Measurements from ENCODE around the gene WASF3. TPM values are rescaled to one million over a fixed set of nuclear protein-coding genes. Genes with fewer than 3 reads are reported as not detected.
A peak's percentile ranks its signal among the peaks of the same experiment; 100 is the strongest.

The WASF3 gene
- 14.3 TPM for total RNA-seq

GRCh38 chr13:26557393-26558073, at the start of gene WASF3:
WASF3 (plus strand) TSS chr13:26557683; CDS start chr13:26642271, 84,588 bp downstream.
- Histone ChIP-seq H3K9me3 (no peaks in the 10 kb centered on the region), H3K27ac (peak within 1 kb of the TSS in 1 of 2 donors; percentile 59), H3K27me3 (no peaks in the 10 kb centered on the region), H3K36me3 (no peaks in the 10 kb centered on the region), H3K4me1 (peaks cover 6 to 7% of the 10 kb centered on the region in 2 donors), H3K4me3 (peak within 1 kb of the TSS; percentile 70 to 89)
- peak in 1 of 3 experiments; percentile 6 for TF ChIP-seq CTCF (IDR thresholded peaks at IDR 0.05)
- DNase-seq (ENCODE audit: low spot score in 2 of 2): peak; percentile 36 to 94
- intact Hi-C loops (cut with DNase I): loop anchor here (1.0 to 10.0 kb wide), 5 partner anchors 135 to 897 kb away; partner anchors contain the start of genes MTIF3 and RNF6

- peak in 1 of 2 donors; percentile 81 for DNase-seq (ENCODE audit: low spot score in 2 of 2)
- H3K4me3 ChIP-seq: no peak overlapping the region
- intact Hi-C loops (cut with DNase I): no loop called here
- no peak for TF ChIP-seq CTCF (IDR thresholded peaks at IDR 0.05)
- no peak overlapping the region for H3K27ac ChIP-seq
- no peaks in the 10 kb centered on the region for H3K4me1 ChIP-seq
- H3K27me3 ChIP-seq: no peaks in the 10 kb centered on the region
- H3K9me3 ChIP-seq: no peaks in the 10 kb centered on the region
- H3K36me3 ChIP-seq: no peaks in the 10 kb centered on the region
Measured at GRCh38 chr13:26508885-26509284, 48.6 kb upstream of the WASF3 start.

GRCh38 chr13:26509491-26509890, 48.0 kb upstream of the WASF3 start:
- H3K9me3 ChIP-seq: no peaks in the 10 kb centered on the region
- H3K36me3 ChIP-seq: no peaks in the 10 kb centered on the region
- H3K4me3 ChIP-seq: no peak overlapping the region
- intact Hi-C loops (cut with DNase I): no loop called here
- no peak for DNase-seq (ENCODE audit: low spot score in 2 of 2)
- TF ChIP-seq CTCF (IDR thresholded peaks at IDR 0.05): no peak
- H3K27me3 ChIP-seq: no peaks in the 10 kb centered on the region
- H3K4me1 ChIP-seq: no peaks in the 10 kb centered on the region
- H3K27ac ChIP-seq: no peak overlapping the region

GRCh38 chr13:26513931-26514330, 43.6 kb upstream of the WASF3 start:
- H3K27me3 ChIP-seq: no peaks in the 10 kb centered on the region
- no peak for DNase-seq (ENCODE audit: low spot score in 2 of 2)
- H3K4me1 ChIP-seq: no peaks in the 10 kb centered on the region
- intact Hi-C loops (cut with DNase I): no loop called here
- no peaks in the 10 kb centered on the region for H3K36me3 ChIP-seq
- TF ChIP-seq CTCF (IDR thresholded peaks at IDR 0.05): no peak
- no peak overlapping the region for H3K4me3 ChIP-seq
- no peaks in the 10 kb centered on the region for H3K9me3 ChIP-seq
- no peak overlapping the region for H3K27ac ChIP-seq

- Histone ChIP-seq H3K4me1 (no peaks in the 10 kb centered on the region), H3K4me3 (no peak overlapping the region), H3K27me3 (no peaks in the 10 kb centered on the region), H3K27ac (no peak overlapping the region), H3K36me3 (no peaks in the 10 kb centered on the region), H3K9me3 (no peaks in the 10 kb centered on the region)
- DNase-seq (ENCODE audit: low spot score in 2 of 2): no peak
- intact Hi-C loops (cut with DNase I): no loop called here
- no peak for TF ChIP-seq CTCF (IDR thresholded peaks at IDR 0.05)
Measured at GRCh38 chr13:26515721-26516120, 41.8 kb upstream of the WASF3 start.
